GM18507 (cell line): Measurements from ENCODE around the gene ELAVL1.
A peak's percentile ranks its signal among the peaks of the same experiment; 100 is the strongest.
"Not testable (repeated sequence)": the region's sequence is repeated elsewhere in the genome, so short reads cannot be mapped to it uniquely, and the experiment has no call there.

Source experiments
- DNase-seq: peaks from one replicate; pipeline ENCODE4 v3.0.0; 2011; ENCODE audit warnings: low read depth; ENCODE audit not compliant: insufficient read length; ENCODE audit errors: extremely low spot score
- FAIRE-seq: peaks from 2 replicates; lab custom pipeline; 2011; peaks lifted over from hg19 to GRCh38; lab: Jason Lieb, UNC

Gene ELAVL1

GRCh38 chr19:8005534-8006256 lies at the start of gene ELAVL1:
TSS of gene ELAVL1 (minus strand) at chr19:8005641. CDS start at chr19:7991815, 13,826 bp downstream.
- FAIRE-seq (peak; percentile 64), DNase-seq (peak; percentile 95)

GRCh38 chr19:8054169-8054568 lies 48.7 kb upstream of the ELAVL1 start:
- no peak for DNase-seq
- no peak for FAIRE-seq

GRCh38 chr19:8052464-8052859 lies 47.0 kb upstream of the ELAVL1 start, which contains the start of gene CCL25:
TSS of gene CCL25 (plus strand) at chr19:8052760. CDS start at chr19:8053050, 290 bp downstream.
- no peak for FAIRE-seq
- no peak for DNase-seq

GRCh38 chr19:8050274-8051096 lies 45.0 kb upstream of the ELAVL1 start:
- FAIRE-seq (peak; percentile 99), DNase-seq (peak; percentile 94)

GRCh38 chr19:8046569-8047165 lies 41.2 kb upstream of the ELAVL1 start:
- no peak for DNase-seq
- no peak for FAIRE-seq

GRCh38 chr19:8045872-8046568 lies 40.6 kb upstream of the ELAVL1 start:
- no peak for FAIRE-seq
- DNase-seq = no peak

GRCh38 chr19:8044018-8044417 lies 38.6 kb upstream of the ELAVL1 start:
- no peak for DNase-seq

GRCh38 chr19:8042900-8043299 lies 37.5 kb upstream of the ELAVL1 start:
- DNase-seq (no peak), FAIRE-seq (no peak)

More at GRCh38 chr19:8044018-8044417, 38.6 kb upstream of the ELAVL1 start:
- FAIRE-seq = no peak

- FAIRE-seq = no peak
- DNase-seq = no peak
Measured at GRCh38 chr19:8041531-8041931, 36.1 kb upstream of the ELAVL1 start.

- no peak for FAIRE-seq
Measured at GRCh38 chr19:8039231-8039630, 33.8 kb upstream of the ELAVL1 start.

GRCh38 chr19:8038815-8039214 lies 33.4 kb upstream of the ELAVL1 start:
- DNase-seq (no peak), FAIRE-seq (no peak)

More at GRCh38 chr19:8039231-8039630, 33.8 kb upstream of the ELAVL1 start:
- DNase-seq = no peak

GRCh38 chr19:8036434-8037099 lies 31.1 kb upstream of the ELAVL1 start:
- FAIRE-seq = no peak
- DNase-seq = no peak

- no peak for FAIRE-seq
- no peak for DNase-seq
Measured at GRCh38 chr19:8034178-8034525, 28.7 kb upstream of the ELAVL1 start.

- not testable (repeated sequence) for FAIRE-seq, DNase-seq
Measured at GRCh38 chr19:8033287-8034177, 28.1 kb upstream of the ELAVL1 start.

- DNase-seq (no peak), FAIRE-seq (no peak)
Measured at GRCh38 chr19:8030960-8031359, 25.5 kb upstream of the ELAVL1 start.

- no peak for FAIRE-seq
Measured at GRCh38 chr19:8028951-8029491, 23.6 kb upstream of the ELAVL1 start.

GRCh38 chr19:8025316-8025715 lies 19.9 kb upstream of the ELAVL1 start:
- DNase-seq = no peak
- no peak for FAIRE-seq

More at GRCh38 chr19:8028951-8029491, 23.6 kb upstream of the ELAVL1 start:
- DNase-seq = no peak

GRCh38 chr19:8024256-8024655 lies 18.8 kb upstream of the ELAVL1 start:
- not testable (repeated sequence) for DNase-seq, FAIRE-seq
